ENCODE measurements around the gene FBXO42.

DNA sequence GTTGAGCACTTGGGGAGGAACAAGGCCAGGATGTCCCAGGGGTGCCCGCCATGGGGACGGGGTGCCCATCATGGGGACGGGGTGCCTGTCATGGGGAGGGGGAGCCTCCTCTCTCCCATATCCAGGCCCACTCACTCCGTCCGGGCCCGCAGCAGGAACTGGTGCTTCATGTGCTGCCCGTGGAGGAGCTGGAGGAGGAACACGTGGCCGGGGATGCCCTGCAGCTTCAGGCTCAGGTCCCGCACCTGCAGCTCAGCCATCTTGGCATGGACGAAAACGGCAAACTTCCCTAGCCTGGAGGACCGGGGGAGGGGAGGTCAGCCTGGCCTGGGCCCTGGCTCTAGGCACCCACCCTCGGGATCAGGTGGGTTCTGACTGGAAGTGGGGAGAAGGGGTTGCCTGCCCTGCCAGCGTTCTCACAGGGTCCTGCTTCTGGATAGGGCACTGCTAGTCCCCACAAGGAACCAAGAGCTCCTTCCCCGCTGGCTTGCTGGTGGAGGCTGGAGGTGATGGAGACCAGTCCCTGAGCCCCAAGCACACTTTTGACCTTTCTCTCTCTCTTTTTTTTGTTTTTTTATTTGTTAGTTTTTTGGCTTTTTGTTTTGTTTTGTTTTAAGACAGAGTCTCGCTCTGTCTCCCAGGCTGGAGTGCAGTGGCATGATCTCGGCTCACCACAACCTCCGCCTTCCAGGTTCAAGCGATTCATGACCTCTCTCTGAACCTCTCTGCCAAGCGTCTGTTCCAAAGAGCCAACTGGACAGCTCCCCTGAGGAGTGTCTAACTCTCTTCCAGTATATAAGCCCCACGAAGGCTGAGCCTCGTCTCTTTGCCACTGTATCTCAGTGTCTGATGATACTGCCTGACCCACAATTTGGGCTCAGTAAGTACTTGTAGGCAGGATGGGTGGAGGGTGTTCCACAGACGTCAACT, 149.7 kb downstream of the FBXO42 start:
- TF ChIP-seq CTCF (IDR thresholded peaks at IDR 0.05) (no peak), POLR2A (IDR thresholded peaks at IDR 0.05) (no peak)
